ENCODE measurements around the gene TMEM260.
"Not testable (repeated sequence)": the region's sequence is repeated elsewhere in the genome, so short reads cannot be mapped to it uniquely, and the experiment has no call there.

Gene TMEM260

DNA sequence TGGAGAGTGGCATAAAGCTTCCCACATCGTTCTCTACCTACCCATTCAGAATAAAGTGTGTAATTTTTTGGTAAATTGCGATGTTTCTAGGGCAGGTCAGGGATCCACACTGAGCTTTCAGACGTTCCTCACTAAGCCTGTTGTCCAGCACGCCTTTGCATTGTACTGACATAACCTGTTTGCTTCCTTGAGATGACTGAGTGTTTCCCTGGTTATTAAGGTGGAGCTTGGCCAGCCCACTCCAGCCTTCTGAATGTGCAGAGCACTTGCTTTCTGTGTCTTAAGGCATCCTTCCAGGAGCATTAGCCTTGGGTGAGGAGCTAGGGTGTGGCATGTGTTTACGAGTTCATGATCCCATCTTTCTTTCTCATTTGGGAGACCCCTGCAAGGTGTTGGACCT is 96.4 kb downstream of the TMEM260 start:
- H3K4me3 Mint-ChIP-seq, result no peak overlapping the region
- H3K4me1 Mint-ChIP-seq (ENCODE audit: low read depth), result no peaks in the 10 kb centered on the region
- no peaks in the 10 kb centered on the region for H3K36me3 Mint-ChIP-seq (ENCODE audit: low read depth)
- H3K27ac Mint-ChIP-seq, result no peak overlapping the region
- H3K27me3 Mint-ChIP-seq (ENCODE audit: low read depth), result no peaks in the 10 kb centered on the region
- H3K9me3 Mint-ChIP-seq, result peaks cover 9% of the 10 kb centered on the region

DNA sequence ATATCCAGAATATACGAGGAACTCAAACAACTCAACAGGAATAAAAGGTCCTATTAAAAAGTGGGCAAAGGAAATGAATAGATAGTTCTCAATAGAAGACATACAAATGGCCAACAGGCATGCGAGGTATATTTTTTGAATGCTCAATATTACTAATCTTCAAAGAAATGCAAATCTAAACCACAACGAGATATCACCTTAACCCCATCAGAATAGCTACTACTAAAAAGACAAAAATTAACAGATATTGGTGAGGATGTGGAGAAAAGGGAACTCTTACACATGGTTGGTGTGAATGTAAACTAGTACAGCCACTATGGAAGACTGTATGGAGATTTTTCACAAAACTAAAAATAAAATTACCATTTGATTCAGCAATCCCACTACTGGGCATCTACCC is 99.2 kb downstream of the TMEM260 start:
- no peak overlapping the region for H3K4me3 Mint-ChIP-seq
- H3K9me3 Mint-ChIP-seq, result peaks cover 9% of the 10 kb centered on the region

DNA sequence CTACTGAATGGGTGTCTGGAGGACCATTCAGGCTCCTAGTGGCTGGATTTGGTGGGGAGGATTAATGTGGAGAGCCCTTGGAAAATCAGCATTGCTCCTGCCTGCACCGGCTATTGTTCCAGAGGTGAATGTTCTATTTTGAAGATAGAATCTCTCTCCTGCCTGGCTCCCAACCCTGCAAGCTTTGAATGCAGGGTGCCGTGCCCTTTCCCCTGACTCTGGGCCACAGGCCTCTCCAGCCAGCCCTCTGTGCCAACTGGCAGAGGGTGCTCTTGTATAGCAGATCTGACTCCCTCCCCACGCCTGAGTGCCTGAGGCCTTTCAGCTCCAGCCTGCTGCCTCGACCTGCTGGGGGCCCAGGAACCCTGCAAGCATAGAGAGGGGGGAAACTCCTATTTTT is 106.8 kb downstream of the TMEM260 start:
- H3K4me3 Mint-ChIP-seq, result no peak overlapping the region

More for the DNA sequence above, 99.2 kb downstream of the TMEM260 start:
- Mint-ChIP-seq H3K4me1 (ENCODE audit: low read depth) (no peaks in the 10 kb centered on the region), H3K27me3 (ENCODE audit: low read depth) (no peaks in the 10 kb centered on the region), H3K36me3 (ENCODE audit: low read depth) (no peaks in the 10 kb centered on the region), H3K27ac (no peak overlapping the region)

DNA sequence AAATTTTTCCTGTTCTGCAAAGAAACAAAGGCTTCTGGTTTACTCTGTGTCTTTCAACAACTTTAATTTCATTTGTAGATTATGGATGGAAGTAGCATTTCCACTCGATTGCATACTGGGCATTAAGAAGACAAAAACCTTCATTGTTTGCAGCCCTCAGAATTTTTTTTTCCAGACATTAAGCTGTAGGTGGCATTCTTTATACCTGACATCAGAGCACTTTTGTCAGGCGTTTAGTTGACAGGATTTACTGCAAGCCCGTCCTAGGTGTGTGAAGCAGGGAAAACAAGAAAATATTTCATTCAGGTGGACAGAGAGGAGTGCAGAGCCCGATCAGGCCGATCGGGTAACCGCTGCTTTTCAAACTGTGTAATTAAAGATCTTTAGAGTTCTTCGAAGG is 107.5 kb downstream of the TMEM260 start:
- Mint-ChIP-seq H3K27ac (no peak overlapping the region), H3K4me1 (ENCODE audit: low read depth) (no peaks in the 10 kb centered on the region), H3K9me3 (no peaks in the 10 kb centered on the region), H3K4me3 (no peak overlapping the region), H3K36me3 (ENCODE audit: low read depth) (no peaks in the 10 kb centered on the region), H3K27me3 (ENCODE audit: low read depth) (peaks cover 4% of the 10 kb centered on the region)

More for the DNA sequence above, 106.8 kb downstream of the TMEM260 start:
- no peaks in the 10 kb centered on the region for H3K4me1 Mint-ChIP-seq (ENCODE audit: low read depth)
- no peaks in the 10 kb centered on the region for H3K9me3 Mint-ChIP-seq
- H3K27ac Mint-ChIP-seq, result no peak overlapping the region
- H3K36me3 Mint-ChIP-seq (ENCODE audit: low read depth), result no peaks in the 10 kb centered on the region
- peaks cover 4% of the 10 kb centered on the region for H3K27me3 Mint-ChIP-seq (ENCODE audit: low read depth)

DNA sequence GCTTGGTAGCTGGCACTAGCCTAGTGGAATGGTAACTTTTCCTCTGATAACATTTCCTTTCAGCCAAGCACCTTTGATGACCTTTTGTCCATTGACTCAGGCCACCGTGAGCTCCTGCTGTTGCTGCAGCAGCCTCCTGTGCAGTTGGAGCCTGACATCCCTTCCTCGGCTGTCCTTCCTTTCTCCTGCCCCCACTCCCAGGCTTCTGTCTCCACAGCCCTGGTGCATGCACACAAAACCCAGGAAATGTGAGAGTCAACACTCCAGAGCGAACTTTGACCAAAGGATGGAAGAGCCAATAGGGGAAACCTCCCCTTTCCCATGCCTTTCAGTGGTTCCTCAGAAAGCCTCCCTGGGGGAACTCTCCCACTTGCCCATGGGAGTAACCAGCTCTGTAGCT is 115.0 kb downstream of the TMEM260 start:
- no peaks in the 10 kb centered on the region for H3K9me3 Mint-ChIP-seq
- no peaks in the 10 kb centered on the region for H3K36me3 Mint-ChIP-seq (ENCODE audit: low read depth)
- no peaks in the 10 kb centered on the region for H3K4me1 Mint-ChIP-seq (ENCODE audit: low read depth)
- no peaks in the 10 kb centered on the region for H3K27me3 Mint-ChIP-seq (ENCODE audit: low read depth)
- no peak overlapping the region for H3K27ac Mint-ChIP-seq
- H3K4me3 Mint-ChIP-seq, result no peak overlapping the region

DNA sequence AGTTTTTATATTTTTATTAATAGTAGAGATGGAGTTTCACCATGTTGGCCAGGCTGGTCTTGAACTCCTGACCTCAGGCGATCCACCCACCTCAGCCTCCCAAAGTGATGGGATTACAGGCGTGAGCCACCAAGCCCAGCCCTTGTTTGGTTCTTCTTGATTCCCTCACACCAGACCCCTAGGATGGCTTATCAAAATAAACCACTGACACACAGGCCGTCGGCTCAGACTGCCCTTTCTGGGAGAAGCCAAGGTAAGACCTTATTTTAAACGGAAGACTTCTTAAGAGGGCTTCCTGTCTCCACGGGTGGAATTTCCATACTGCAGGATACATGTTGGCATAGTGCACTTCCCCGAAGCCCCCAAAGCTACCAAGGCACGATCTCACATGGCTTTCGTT is 115.6 kb downstream of the TMEM260 start:
- H3K27me3 Mint-ChIP-seq (ENCODE audit: low read depth); H3K9me3 Mint-ChIP-seq; H3K4me3 Mint-ChIP-seq; H3K4me1 Mint-ChIP-seq (ENCODE audit: low read depth); H3K27ac Mint-ChIP-seq; H3K36me3 Mint-ChIP-seq (ENCODE audit: low read depth): not testable (repeated sequence)

Measured in T-helper 1 cell treated with Interleukin-12 subunit alpha and Interleukin-12 subunit beta and Interleukin-4 antibody, amounts not matched to agents 30 μg/mL and 1 μg/mL, for 36 hours (primary cell).